ENCODE results near the gene LRP1B.

The LRP1B gene

DNA sequence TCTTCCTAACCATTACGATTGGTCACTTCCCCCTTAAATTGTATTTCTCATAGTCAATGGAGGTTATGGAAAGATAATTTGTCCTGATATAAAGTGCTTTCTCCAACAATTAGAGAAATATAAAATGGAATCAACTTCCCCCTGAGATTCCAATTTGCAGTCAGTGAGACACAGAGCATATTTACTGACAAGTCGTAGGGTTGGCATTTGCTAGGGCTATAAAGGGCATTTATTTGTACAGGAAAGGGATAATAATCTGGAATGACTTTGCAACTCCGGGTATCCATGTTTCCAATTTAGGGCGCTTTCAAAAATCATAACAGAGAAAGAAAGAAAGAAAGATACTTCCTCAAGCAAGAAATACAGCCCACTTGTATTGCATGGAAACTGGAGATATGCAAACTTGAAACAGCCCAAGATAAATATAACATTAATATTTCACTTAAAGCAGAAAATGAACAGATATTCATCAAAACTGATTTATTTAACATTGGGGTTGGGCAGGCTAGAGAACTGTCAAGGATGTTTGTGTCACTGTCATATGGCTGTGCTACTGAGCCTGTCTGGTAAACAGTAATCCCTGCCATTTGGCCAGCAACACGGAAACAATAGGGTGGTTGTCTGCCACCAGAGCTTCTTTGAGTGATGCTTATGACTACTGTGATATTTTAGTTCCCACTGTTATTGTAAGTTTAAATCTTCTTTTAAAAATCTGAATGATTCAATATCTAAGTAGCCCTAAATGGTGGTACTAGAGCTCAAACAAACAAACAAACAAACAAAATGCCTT lies 621.8 kb downstream of the LRP1B start:
- DNase-seq (ENCODE audit: low spot score) = no peak
- TF ChIP-seq, protein P1, sequence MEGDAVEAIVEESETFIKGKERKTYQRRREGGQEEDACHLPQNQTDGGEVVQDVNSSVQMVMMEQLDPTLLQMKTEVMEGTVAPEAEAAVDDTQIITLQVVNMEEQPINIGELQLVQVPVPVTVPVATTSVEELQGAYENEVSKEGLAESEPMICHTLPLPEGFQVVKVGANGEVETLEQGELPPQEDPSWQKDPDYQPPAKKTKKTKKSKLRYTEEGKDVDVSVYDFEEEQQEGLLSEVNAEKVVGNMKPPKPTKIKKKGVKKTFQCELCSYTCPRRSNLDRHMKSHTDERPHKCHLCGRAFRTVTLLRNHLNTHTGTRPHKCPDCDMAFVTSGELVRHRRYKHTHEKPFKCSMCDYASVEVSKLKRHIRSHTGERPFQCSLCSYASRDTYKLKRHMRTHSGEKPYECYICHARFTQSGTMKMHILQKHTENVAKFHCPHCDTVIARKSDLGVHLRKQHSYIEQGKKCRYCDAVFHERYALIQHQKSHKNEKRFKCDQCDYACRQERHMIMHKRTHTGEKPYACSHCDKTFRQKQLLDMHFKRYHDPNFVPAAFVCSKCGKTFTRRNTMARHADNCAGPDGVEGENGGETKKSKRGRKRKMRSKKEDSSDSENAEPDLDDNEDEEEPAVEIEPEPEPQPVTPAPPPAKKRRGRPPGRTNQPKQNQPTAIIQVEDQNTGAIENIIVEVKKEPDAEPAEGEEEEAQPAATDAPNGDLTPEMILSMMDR (IDR thresholded peaks at IDR 0.05; ENCODE audit: extremely low read depth, missing control alignments) = no peak

DNA sequence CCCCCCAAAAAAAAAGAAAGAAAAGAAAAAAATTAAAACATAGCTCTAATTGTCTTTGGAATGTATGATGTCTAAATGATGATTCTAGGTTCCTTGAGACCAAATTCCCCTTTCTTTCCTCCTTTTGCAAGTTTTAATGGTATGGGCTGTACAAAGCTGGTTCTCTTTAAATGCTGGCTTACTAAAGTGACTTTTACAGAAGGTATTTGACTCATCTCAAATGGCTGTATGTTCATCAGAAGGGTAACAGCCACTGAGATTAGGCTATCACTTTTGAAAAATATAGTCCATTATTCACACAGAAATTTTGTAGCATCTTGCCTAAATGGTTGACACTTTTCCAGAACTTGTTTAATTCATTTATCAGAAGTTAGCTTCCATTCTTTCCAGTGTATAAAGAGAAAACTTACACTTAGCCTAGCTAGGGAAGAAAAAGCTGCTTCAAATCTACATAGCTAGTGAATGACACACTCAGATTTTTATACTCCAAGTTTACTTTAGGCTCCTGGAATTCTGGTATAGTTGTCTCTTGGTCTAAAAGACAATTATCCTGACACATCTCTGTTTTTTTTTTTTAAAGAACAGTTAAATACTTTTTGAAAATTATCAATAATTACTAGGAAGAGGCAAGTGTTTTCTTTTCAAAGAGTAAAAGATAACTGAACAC lies 622.6 kb downstream of the LRP1B start:
- TF ChIP-seq, protein P1 (IDR thresholded peaks at IDR 0.05; ENCODE audit: extremely low read depth, missing control alignments) = no peak
- no peak for DNase-seq (ENCODE audit: low spot score)

DNA sequence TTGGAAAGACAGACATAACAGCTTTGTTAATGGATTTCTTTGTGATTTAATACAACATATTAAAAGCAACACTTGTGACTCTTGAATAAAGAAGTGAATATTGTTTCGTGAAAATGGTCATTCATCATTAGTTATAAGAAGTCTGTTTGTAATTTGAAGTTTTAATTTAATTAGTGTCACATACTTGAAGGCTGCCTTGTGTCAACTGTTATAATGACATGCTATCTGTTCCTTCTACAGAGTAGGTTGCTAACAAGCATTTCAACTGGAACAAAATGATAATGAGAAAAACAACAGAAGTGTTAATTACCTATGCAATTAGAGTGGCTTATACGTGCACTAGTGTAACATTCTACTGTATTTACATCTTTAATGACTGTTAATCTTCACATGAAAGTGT lies 624.7 kb downstream of the LRP1B start:
- TF ChIP-seq, protein P1 (IDR thresholded peaks at IDR 0.05; ENCODE audit: extremely low read depth, missing control alignments) = no peak
- DNase-seq (ENCODE audit: low spot score) = no peak

DNA sequence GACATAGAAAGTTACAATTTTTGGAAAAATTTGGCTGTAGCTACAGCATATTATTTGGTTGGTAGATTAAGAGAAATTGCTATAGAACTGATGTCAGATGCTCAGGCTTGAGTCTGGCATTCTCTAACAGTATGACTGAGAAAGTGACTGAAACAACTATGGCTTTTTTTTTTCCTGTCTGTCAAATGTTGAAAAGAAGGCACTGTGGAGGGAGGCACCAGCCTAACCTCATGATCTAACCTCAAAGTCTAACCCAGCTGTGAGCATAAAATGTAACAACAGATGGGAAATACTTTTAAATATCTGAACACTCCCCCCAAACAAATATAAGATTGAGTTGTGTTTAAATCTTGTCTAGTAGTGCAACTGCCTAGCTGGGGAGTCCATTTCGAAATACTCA lies 629.1 kb downstream of the LRP1B start:
- DNase-seq (ENCODE audit: low spot score) = no peak
- TF ChIP-seq, protein P1 (IDR thresholded peaks at IDR 0.05; ENCODE audit: extremely low read depth, missing control alignments) = no peak

DNA sequence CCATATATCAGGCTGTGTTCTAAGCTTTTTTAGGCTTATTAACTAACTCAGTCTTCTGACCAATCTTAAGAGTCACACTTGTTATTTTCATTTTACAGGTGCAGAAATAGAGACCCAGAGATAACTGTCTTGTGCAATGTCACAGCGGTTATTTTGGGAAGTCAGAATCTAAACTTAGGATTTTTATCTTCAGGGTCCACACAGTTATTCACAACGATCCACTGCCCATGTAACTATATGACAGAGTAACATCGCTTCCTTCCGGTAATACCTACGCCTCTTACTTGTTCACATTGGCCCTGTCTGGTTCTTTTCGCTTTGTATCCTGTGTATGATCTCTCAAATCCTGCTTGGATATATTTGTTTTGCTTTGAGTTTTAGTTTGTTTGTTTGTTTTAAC lies 631.7 kb downstream of the LRP1B start:
- TF ChIP-seq, protein P1 (IDR thresholded peaks at IDR 0.05; ENCODE audit: extremely low read depth, missing control alignments) = no peak
- no peak for DNase-seq (ENCODE audit: low spot score)

DNA sequence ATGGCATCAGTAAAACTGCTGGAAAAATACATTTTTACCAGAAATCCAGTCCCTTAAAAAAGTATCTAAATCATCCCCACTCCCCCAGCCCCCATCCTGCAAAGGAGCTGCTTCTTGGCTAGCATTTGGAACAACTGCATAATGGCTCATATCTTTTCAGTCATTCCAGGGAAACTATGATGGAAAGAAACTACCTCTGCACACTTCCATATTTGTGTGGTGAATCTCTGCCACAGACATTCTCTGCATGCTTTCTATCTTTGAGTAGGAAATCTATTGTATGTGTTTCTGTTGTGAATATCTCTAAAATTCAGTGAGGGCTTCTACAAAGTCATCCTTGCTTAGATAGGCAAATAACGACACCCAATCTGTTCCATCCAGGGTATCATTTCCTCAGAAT lies 632.3 kb downstream of the LRP1B start:
- TF ChIP-seq, protein P1 (IDR thresholded peaks at IDR 0.05; ENCODE audit: extremely low read depth, missing control alignments) = no peak
- DNase-seq (ENCODE audit: low spot score) = no peak

DNA sequence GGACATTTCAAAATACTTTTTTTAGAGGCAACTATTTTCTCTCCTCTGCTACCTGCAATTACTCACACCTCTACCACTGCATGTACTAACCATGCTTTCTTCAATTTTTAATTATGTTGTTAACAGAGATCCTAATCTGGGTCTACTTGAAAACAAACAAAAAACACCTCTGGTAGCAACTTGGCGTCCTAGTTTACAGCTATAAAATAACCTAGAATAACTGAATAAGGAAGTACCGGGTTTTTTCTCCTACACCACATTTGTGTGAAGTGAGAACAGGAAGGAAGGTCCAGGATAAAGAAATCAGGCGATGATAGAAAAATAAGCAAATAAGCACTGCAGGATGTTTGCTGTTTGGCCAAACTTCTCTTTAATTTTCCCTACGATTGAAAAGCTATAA lies 633.5 kb downstream of the LRP1B start:
- TF ChIP-seq, protein P1 (IDR thresholded peaks at IDR 0.05; ENCODE audit: extremely low read depth, missing control alignments) = no peak
- no peak for DNase-seq (ENCODE audit: low spot score)

All from GM20000 (cell line).